ENCODE results near the gene CDC73. TPM values are rescaled to one million over a fixed set of nuclear protein-coding genes. Genes with fewer than 3 reads are reported as not detected.

Gene CDC73
- total and polyA plus RNA-seq, 10 of the 15 experiments (the other 5 are each of a cell fraction or from before 2014, with no cell fraction given), result 10.6 to 43.4 (median 21.7) TPM

GRCh38 chr1:193121616-193122593 is at the start of gene CDC73 (continued):
- TF ChIP-seq USF2 (IDR thresholded peaks at IDR 0.05; ENCODE audit: borderline replicate concordance, low read depth, low read length) (no peak), CHD2 (IDR thresholded peaks at IDR 0.05; ENCODE audit: borderline replicate concordance, low read depth, low read length) (0 out of 2 replicates have a peak, but pooled peaks have one; percentile 36), SKIL (IDR thresholded peaks at IDR 0.05; ENCODE audit: low read depth, poor library complexity, severe bottlenecking) (peak; percentile 81), TCF12 (IDR thresholded peaks at IDR 0.05; ENCODE audit: low read depth, low read length) (0 out of 2 replicates have a peak, but pooled peaks have one; percentile 34), RELB (IDR thresholded peaks at IDR 0.05; ENCODE audit: low read depth) (peak; percentile 78), ZNF207 (IDR thresholded peaks at IDR 0.05; ENCODE audit: borderline replicate concordance) (peak; percentile 91), ZNF592 (IDR thresholded peaks at IDR 0.05) (peak; percentile 95), SPI1 (IDR thresholded peaks at IDR 0.05; ENCODE audit: borderline replicate concordance, insufficient read depth, low read depth, low read length) (no peak), CHD4 (IDR thresholded peaks at IDR 0.05) (no peak), DPF2 (IDR thresholded peaks at IDR 0.05) (peak; percentile 84), E4F1 (IDR thresholded peaks at IDR 0.05; ENCODE audit: borderline replicate concordance, partially characterized antibody) (no peak), NFIC (IDR thresholded peaks at IDR 0.05; ENCODE audit: low read depth, low read length) (0 out of 2 replicates have a peak, but pooled peaks have one; percentile 11), PML (IDR thresholded peaks at IDR 0.05; ENCODE audit: low read length) (peak; percentile 87), FOXM1 (IDR thresholded peaks at IDR 0.05; ENCODE audit: low read depth, low read length) (peak; percentile 78), CBX5 (IDR thresholded peaks at IDR 0.05; ENCODE audit: low read depth) (peak; percentile 99), POLR2A (IDR thresholded peaks at IDR 0.05; ENCODE audit: low read depth, low read length) (peak; percentile 97)
